DOHH2 (cell line): ENCODE data around the gene KRTAP10-1.

Experiments used
- H3F3A ChIP-seq: fragments of 200-600 bp; sonication (generic), shearing (Covaris generic); 2 replicates; pipeline ENCODE4 v1.6.0; 2016; ENCODE audit warnings: antibody characterized with exemption, mild to moderate bottlenecking; ENCODE audit not compliant: control insufficient read depth, insufficient read depth
- H3K27ac ChIP-seq: fragments of 200-600 bp; sonication (generic); 2 replicates; pipeline ENCODE4 v1.5.1; 2014; ENCODE audit warnings: low read depth, mild to moderate bottlenecking, low read length, moderate library complexity
- H3K27me3 ChIP-seq: fragments of 200-600 bp; sonication (generic); 2 replicates; pipeline ENCODE4 v1.6.1; 2014; ENCODE audit warnings: mild to moderate bottlenecking, low read length, mixed read lengths; ENCODE audit not compliant: control insufficient read depth
- H3K36me3 ChIP-seq: fragments of 200-600 bp; sonication (generic); 2 replicates; pipeline ENCODE4 v1.6.1; 2014; ENCODE audit warnings: mild to moderate bottlenecking, low read length, moderate library complexity, mixed read lengths; ENCODE audit not compliant: control insufficient read depth
- H3K4me1 ChIP-seq: fragments of 200-600 bp; sonication (generic); 2 replicates; pipeline ENCODE4 v1.6.1; 2014; ENCODE audit warnings: mild to moderate bottlenecking, low read length, mixed read lengths; ENCODE audit not compliant: control insufficient read depth
- H3K4me2 ChIP-seq: fragments of 200-600 bp; sonication (generic); 2 replicates; pipeline ENCODE4 v1.6.0; 2014; ENCODE audit warnings: mild to moderate bottlenecking, low read length, moderate library complexity
- H3K4me3 ChIP-seq: fragments of 200-600 bp; sonication (generic); 2 replicates; pipeline ENCODE4 v1.5.1; 2014; ENCODE audit warnings: mild to moderate bottlenecking, low read length, mixed read lengths
- H3K79me2 ChIP-seq: fragments of 200-600 bp; sonication (generic); 2 replicates; pipeline ENCODE4 v1.6.1; 2014; ENCODE audit warnings: mild to moderate bottlenecking, low read length, mixed read lengths; ENCODE audit not compliant: control insufficient read depth
- H3K9me2 ChIP-seq: fragments of 200-600 bp; sonication (generic); replicated peaks from 2 replicates; pipeline ENCODE4 v1.6.1; 2014; ENCODE audit warnings: mild to moderate bottlenecking, low read length, mixed read lengths; ENCODE audit not compliant: control insufficient read depth
- H3K9me3 ChIP-seq: fragments of 200-600 bp; sonication (generic); 2 replicates; pipeline ENCODE4 v1.6.1; 2014; ENCODE audit warnings: antibody characterized with exemption, low read length, mixed read lengths; ENCODE audit not compliant: control insufficient read depth, insufficient read depth
- H4K20me1 ChIP-seq: fragments of 200-600 bp; sonication (generic); 2 replicates; pipeline ENCODE4 v1.6.0; 2014; ENCODE audit warnings: low read depth, mild to moderate bottlenecking, antibody characterized with exemption, low read length, moderate library complexity; ENCODE audit not compliant: control insufficient read depth, insufficient read depth
- EZH2phosphoT487 ChIP-seq: fragments of 200-600 bp; sonication (generic); IDR thresholded peaks from 2 replicates; pipeline ENCODE4 v1.6.1; 2017; ENCODE audit warnings: borderline replicate concordance, mild to moderate bottlenecking, antibody characterized with exemption, low read length, moderate library complexity, mixed read lengths
- TF ChIP-seq, protein P1 (sequence below): fragments of 200-600 bp; sonication (generic); IDR thresholded peaks from one replicate; pipeline ENCODE4 v1.5.1; 2014; ENCODE audit warnings: antibody characterized with exemption, mild to moderate bottlenecking, low read depth, low read length; ENCODE audit not compliant: poor library complexity, severe bottlenecking

Gene KRTAP10-1

DNA sequence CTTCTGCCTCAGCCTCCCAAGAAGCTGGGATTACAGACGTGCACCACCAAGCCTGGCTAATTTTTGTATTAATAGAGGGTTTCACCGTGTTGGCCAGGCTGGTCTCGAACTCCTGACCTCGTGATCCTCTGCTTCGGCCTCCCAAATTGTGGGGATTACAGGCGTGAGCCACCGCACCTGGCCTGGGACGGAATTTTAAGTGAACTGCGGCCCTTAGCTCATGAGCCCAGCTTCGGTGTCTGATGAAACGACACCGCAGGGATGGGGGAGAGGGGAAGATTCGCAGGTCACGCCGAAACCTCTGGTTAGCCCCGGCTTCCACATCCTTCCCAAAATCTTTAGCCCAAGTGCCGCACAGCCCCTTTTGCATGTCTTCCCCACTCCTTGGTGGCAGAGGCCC, 45.6 kb downstream of the KRTAP10-1 start:
- Histone ChIP-seq H3K4me3 (no peak overlapping the region), H3K36me3 (no peaks in the 10 kb centered on the region), H3K79me2 (no peaks in the 10 kb centered on the region), H3K9me3 (peaks cover 8% of the 10 kb centered on the region), H3K4me1 (no peaks in the 10 kb centered on the region), H3K4me2 (no peak overlapping the region), H4K20me1 (peaks cover 4% of the 10 kb centered on the region; the same call in 1 of the 2 replicates), H3K27me3 (no peaks in the 10 kb centered on the region), H3K27ac (no peak overlapping the region), H3F3A (no peaks in the 10 kb centered on the region), H3K9me2 (no peaks in the 10 kb centered on the region)
- TF ChIP-seq, protein P1, sequence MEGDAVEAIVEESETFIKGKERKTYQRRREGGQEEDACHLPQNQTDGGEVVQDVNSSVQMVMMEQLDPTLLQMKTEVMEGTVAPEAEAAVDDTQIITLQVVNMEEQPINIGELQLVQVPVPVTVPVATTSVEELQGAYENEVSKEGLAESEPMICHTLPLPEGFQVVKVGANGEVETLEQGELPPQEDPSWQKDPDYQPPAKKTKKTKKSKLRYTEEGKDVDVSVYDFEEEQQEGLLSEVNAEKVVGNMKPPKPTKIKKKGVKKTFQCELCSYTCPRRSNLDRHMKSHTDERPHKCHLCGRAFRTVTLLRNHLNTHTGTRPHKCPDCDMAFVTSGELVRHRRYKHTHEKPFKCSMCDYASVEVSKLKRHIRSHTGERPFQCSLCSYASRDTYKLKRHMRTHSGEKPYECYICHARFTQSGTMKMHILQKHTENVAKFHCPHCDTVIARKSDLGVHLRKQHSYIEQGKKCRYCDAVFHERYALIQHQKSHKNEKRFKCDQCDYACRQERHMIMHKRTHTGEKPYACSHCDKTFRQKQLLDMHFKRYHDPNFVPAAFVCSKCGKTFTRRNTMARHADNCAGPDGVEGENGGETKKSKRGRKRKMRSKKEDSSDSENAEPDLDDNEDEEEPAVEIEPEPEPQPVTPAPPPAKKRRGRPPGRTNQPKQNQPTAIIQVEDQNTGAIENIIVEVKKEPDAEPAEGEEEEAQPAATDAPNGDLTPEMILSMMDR: no peak
- TF ChIP-seq EZH2phosphoT487: no peak

DNA sequence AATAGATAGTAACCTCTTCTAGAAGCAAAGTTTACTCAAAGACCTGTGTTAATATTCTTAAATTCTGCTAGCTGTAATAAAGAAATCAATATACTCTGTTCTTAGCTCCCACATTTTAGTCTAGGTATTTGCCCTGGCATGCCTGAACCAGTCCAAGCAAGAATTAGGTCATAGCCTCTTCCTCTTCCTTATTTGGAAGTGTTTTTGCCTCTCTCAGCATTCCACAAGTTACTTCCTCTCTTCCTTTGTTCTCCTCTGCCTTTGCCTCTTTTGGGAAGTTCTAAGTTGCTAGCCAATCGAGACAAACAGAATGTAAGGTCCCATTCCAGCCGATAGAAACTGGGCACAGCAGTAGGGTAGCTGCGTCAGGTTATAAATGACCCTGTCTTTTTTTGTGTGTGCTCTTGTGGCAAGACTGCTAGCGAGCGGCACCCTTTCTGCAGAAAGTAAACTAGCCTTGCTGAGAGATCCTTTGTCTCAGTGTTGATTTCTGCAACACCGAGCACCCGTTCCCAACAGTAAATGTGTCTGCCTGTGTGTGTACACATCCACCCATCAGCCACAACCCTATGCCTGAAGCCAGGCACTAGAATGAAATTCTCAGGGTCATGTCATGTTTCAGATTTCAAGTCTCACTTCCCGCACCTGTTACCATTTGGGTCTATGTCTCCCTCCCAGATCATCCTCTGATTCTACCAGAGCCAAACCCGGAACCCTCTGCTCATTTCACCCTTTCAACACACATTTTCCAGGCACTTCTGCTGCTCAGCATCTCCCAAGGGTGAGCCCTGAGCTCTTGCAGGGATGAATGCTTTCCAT, 47.2 kb downstream of the KRTAP10-1 start:
- no peaks in the 10 kb centered on the region for H3K4me1 ChIP-seq
- no peaks in the 10 kb centered on the region for H3K9me2 ChIP-seq
- H3K4me3 ChIP-seq: no peak overlapping the region
- no peaks in the 10 kb centered on the region for H3K36me3 ChIP-seq
- no peaks in the 10 kb centered on the region for H3K27me3 ChIP-seq
- H3K27ac ChIP-seq: no peak overlapping the region
- H3K79me2 ChIP-seq: no peaks in the 10 kb centered on the region
- no peak overlapping the region for H3K4me2 ChIP-seq
- H4K20me1 ChIP-seq: peaks cover 4% of the 10 kb centered on the region; the same call in 1 of the 2 replicates
- H3F3A ChIP-seq: no peaks in the 10 kb centered on the region
- H3K9me3 ChIP-seq: peaks cover 22% of the 10 kb centered on the region
- TF ChIP-seq, protein P1: no peak
- TF ChIP-seq EZH2phosphoT487: no peak

DNA sequence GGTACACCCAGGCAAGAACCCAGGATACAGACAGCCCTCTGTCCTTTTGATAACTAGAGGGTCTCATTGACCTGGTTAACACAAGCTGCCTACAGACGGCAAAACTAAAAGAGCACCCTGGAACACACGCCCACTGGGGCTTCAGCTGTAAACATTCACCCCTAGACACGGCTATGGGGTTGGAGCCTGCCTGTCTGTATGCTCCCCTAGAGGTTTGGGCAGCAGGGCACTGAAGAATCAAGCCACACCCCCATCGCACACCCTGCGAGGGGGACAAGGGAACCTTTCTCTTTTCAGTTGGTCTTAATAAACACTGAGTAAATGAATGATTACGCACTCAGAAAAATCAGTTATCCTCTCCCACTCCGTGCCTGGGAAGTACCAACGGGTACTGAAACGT, 49.2 kb downstream of the KRTAP10-1 start:
- peaks cover 22% of the 10 kb centered on the region for H3K9me3 ChIP-seq
- H3K79me2 ChIP-seq: no peaks in the 10 kb centered on the region
- H3K4me3 ChIP-seq: no peak overlapping the region
- TF ChIP-seq, protein P1: no peak
- no peak for TF ChIP-seq EZH2phosphoT487
- no peaks in the 10 kb centered on the region for H3K4me1 ChIP-seq
- H3K36me3 ChIP-seq: no peaks in the 10 kb centered on the region
- no peaks in the 10 kb centered on the region for H3K9me2 ChIP-seq
- no peak overlapping the region for H3K27ac ChIP-seq
- no peaks in the 10 kb centered on the region for H3K27me3 ChIP-seq
- no peak overlapping the region for H3K4me2 ChIP-seq
- no peaks in the 10 kb centered on the region for H4K20me1 ChIP-seq
- H3F3A ChIP-seq: no peaks in the 10 kb centered on the region
